H1 (cell line): ENCODE data around the gene OR6C70. TPM values are rescaled to one million over a fixed set of nuclear protein-coding genes. Genes with fewer than 3 reads are reported as not detected.

Source experiments
- CTCF ChIA-PET: fragments of 300-600 bp; sonication (Branson Sonifier 250); formaldehyde crosslinking; loops from one replicate; lab custom pipeline; 2021; ENCODE audit not compliant: partially characterized antibody; lab: Charles Lee
- POLR2A ChIA-PET: fragments of 300-600 bp; sonication (Branson Sonifier 250); formaldehyde crosslinking; loops from one replicate; lab custom pipeline; 2021; ENCODE audit warnings: inconsistent platforms; ENCODE audit not compliant: partially characterized antibody; lab: Charles Lee
- DNase-seq, 2 experiments: peaks; one replicate each; pipeline versions ENCODE4 v3.0.0 to v3.0.0-alpha.2; 2010 to 2022; ENCODE audit warnings: low spot score in 2 of 2, low read depth in 1 of 2, mixed read lengths in 1 of 2
- FAIRE-seq: peaks from 2 replicates; lab custom pipeline; 2011; peaks lifted over from hg19 to GRCh38; lab: Jason Lieb, UNC
- H2AFZ ChIP-seq: 2 replicates; pipeline ENCODE4 v1.8.1; 2012; ENCODE audit warnings: low read length, inconsistent platforms
- H2AK5ac ChIP-seq: 2 replicates; pipeline ENCODE4 v1.6.1; 2013; ENCODE audit warnings: low read depth, low read length
- H2BK120ac ChIP-seq: replicated peaks from 2 replicates; pipeline ENCODE3; 2013; ENCODE audit warnings: low read depth, low read length, inconsistent platforms
- H2BK12ac ChIP-seq: 2 replicates; pipeline ENCODE4 v1.6.1; 2013; ENCODE audit warnings: low read depth, low read length
- H2BK15ac ChIP-seq: 2 replicates; pipeline ENCODE4 v1.6.1; 2013; ENCODE audit warnings: low read length
- H2BK20ac ChIP-seq: 2 replicates; pipeline ENCODE4 v1.6.1; 2013; ENCODE audit warnings: low read length
- H2BK5ac ChIP-seq: 2 replicates; pipeline ENCODE4 v1.6.1; 2013; ENCODE audit warnings: low read depth, low read length
- H3K14ac ChIP-seq: 2 replicates; pipeline ENCODE4 v1.6.1; 2013; ENCODE audit warnings: inconsistent platforms; ENCODE audit not compliant: insufficient read length
- H3K18ac ChIP-seq: 2 replicates; pipeline ENCODE4 v1.6.1; 2013; ENCODE audit warnings: low read length; ENCODE audit errors: extremely low read depth
- H3K23ac ChIP-seq: 2 replicates; pipeline ENCODE4 v1.6.1; 2013; ENCODE audit warnings: inconsistent platforms; ENCODE audit not compliant: insufficient read length
- H3K23me2 ChIP-seq: 2 replicates; pipeline ENCODE4 v1.6.1; 2013; ENCODE audit warnings: low read depth, low read length
- H3K27ac ChIP-seq: 2 replicates; pipeline ENCODE4 v1.6.1; 2011; ENCODE audit warnings: low read depth, low read length, inconsistent platforms
- H3K27me3 ChIP-seq, 4 experiments: replicated peaks in 1 of 4; 1 replicate in 1 of 4; 2 replicates in 3 of 4; pipeline versions ENCODE4 v1.6.1 to v1.8.1; 2011 to 2013; ENCODE audit warnings: low read length in 3 of 4, mild to moderate bottlenecking in 3 of 4, inconsistent platforms in 2 of 4, mixed read lengths in 2 of 4, moderate library complexity in 1 of 4; ENCODE audit not compliant: control insufficient read depth in 3 of 4, insufficient read depth in 3 of 4; ENCODE audit errors: extremely low read depth in 1 of 4
- H3K36me3 ChIP-seq, 4 experiments: 2 replicates each; pipeline versions ENCODE4 v1.6.1 to v1.8.1; 2011 to 2013; ENCODE audit warnings: mild to moderate bottlenecking in 4 of 4, low read length in 3 of 4, moderate library complexity in 2 of 4, control low read depth in 1 of 4, inconsistent platforms in 1 of 4; ENCODE audit not compliant: insufficient read depth in 4 of 4, control insufficient read depth in 2 of 4
- H3K4ac ChIP-seq: replicated peaks from 2 replicates; pipeline ENCODE3; 2013; ENCODE audit warnings: low read length, low read depth, mixed read lengths, inconsistent platforms; ENCODE audit not compliant: insufficient read length
- H3K4me1 ChIP-seq, 4 experiments: replicated peaks in 1 of 4; 1 replicate in 1 of 4; 2 replicates in 3 of 4; pipeline versions ENCODE4 v1.6.1 to v1.8.1; 2011 to 2013; ENCODE audit warnings: low read length in 3 of 4, inconsistent platforms in 2 of 4, mixed read lengths in 1 of 4; ENCODE audit not compliant: insufficient read depth in 4 of 4, control insufficient read depth in 3 of 4
- H3K4me2 ChIP-seq, 2 experiments: 2 replicates each; pipeline versions ENCODE4 v1.6.1 to v1.8.1; 2011 to 2013; ENCODE audit warnings: low read depth in 2 of 2, low read length in 2 of 2, control low read depth in 1 of 2, inconsistent platforms in 1 of 2, mild to moderate bottlenecking in 1 of 2; ENCODE audit not compliant: insufficient read depth in 1 of 2
- H3K4me3 ChIP-seq, 4 experiments: fragments of 200-600, 300-600 bp in 1 of 4; sonication (generic), shearing (Covaris generic), sonication (Bioruptor Twin) in 1 of 4; 2 replicates each; pipeline versions ENCODE4 v1.5.1 to v1.8.1; 2011 to 2016; ENCODE audit warnings: low read length in 4 of 4, low read depth in 3 of 4, control low read depth in 2 of 4, inconsistent platforms in 2 of 4, mild to moderate bottlenecking in 2 of 4, mixed read lengths in 1 of 4, moderate library complexity in 1 of 4; ENCODE audit not compliant: insufficient read depth in 2 of 4; ENCODE audit errors: extremely low read depth in 1 of 4
- H3K56ac ChIP-seq: replicated peaks from 2 replicates; pipeline ENCODE3; 2013; ENCODE audit warnings: low read depth, mild to moderate bottlenecking, mixed read lengths, low read length, inconsistent platforms; ENCODE audit not compliant: insufficient read length
- H3K79me1 ChIP-seq: 2 replicates; pipeline ENCODE4 v1.6.1; 2013; ENCODE audit warnings: low read depth, low read length, control low read depth
- H3K79me2 ChIP-seq, 2 experiments: 2 replicates each; pipeline versions ENCODE4 v1.6.1 to v1.8.1; 2012 to 2013; ENCODE audit warnings: low read length in 2 of 2, mild to moderate bottlenecking in 2 of 2, inconsistent platforms in 1 of 2; ENCODE audit not compliant: insufficient read depth in 2 of 2, control insufficient read depth in 1 of 2
- H3K9ac ChIP-seq, 4 experiments: replicated peaks in 1 of 4; 1 replicate in 1 of 4; 2 replicates in 3 of 4; pipeline versions ENCODE4 v1.6.1 to v1.8.1; 2011 to 2013; ENCODE audit warnings: low read depth in 3 of 4, low read length in 3 of 4, control low read depth in 2 of 4, mild to moderate bottlenecking in 2 of 4, moderate library complexity in 2 of 4, inconsistent platforms in 1 of 4; ENCODE audit errors: extremely low read depth in 1 of 4
- H3K9me3 ChIP-seq, 2 experiments: 2 replicates each; pipeline versions ENCODE4 v1.6.1 to v1.8.1; 2012 to 2013; ENCODE audit warnings: mild to moderate bottlenecking in 2 of 2, moderate library complexity in 2 of 2, control low read depth in 1 of 2, inconsistent platforms in 1 of 2, low read depth in 1 of 2, low read length in 1 of 2, mixed read lengths in 1 of 2; ENCODE audit not compliant: insufficient read depth in 2 of 2
- H4K20me1 ChIP-seq, 2 experiments: replicated peaks in 1 of 2; 2 replicates each; pipeline versions ENCODE3 to v1.8.1; 2011 to 2013; ENCODE audit warnings: inconsistent platforms in 2 of 2, low read length in 2 of 2, mild to moderate bottlenecking in 1 of 2; ENCODE audit not compliant: insufficient read depth in 2 of 2, control insufficient read depth in 1 of 2
- H4K5ac ChIP-seq: 2 replicates; pipeline ENCODE4 v1.6.1; 2013; ENCODE audit warnings: low read length, low read depth, mixed read lengths, inconsistent platforms; ENCODE audit not compliant: insufficient read length
- H4K8ac ChIP-seq: 2 replicates; pipeline ENCODE4 v1.8.0; 2013; ENCODE audit warnings: mild to moderate bottlenecking, moderate library complexity, low read length, inconsistent platforms; ENCODE audit not compliant: insufficient read depth; ENCODE audit errors: extremely low read depth
- H4K91ac ChIP-seq: replicated peaks from 2 replicates; pipeline ENCODE3; 2013; ENCODE audit warnings: low read length, mixed read lengths, inconsistent platforms; ENCODE audit not compliant: insufficient read length
- GABPA ChIP-seq: IDR thresholded peaks from 2 replicates; pipeline ENCODE4 v1.6.1; 2011; ENCODE audit warnings: mild to moderate bottlenecking, low read length, moderate library complexity, borderline replicate concordance; ENCODE audit not compliant: insufficient read depth
- WGBS, 2 experiments: shearing (Covaris generic) in 1 of 2; methylation state at CpG; one replicate each; pipeline versions ENCODE4 v1.1.6 to v1.1.7; 2013 to 2015; ENCODE audit warnings: low lambda C conversion rate in 2 of 2, mixed read lengths in 2 of 2, inconsistent platforms in 1 of 2, low coverage in 1 of 2, missing lambda C conversion rate in 1 of 2; ENCODE audit not compliant: insufficient replicate concordance in 2 of 2, insufficient coverage in 1 of 2, insufficient read length in 1 of 2; ENCODE audit errors: extremely low coverage in 1 of 2, missing lambda C conversion rate in 1 of 2; 5-methylcytosine and 5-hydroxymethylcytosine counted together
- polyA plus RNA-seq, 7 experiments: library from polyadenylated mRNA; depleted of rRNA in 3 of 7; stranded (reverse) in 5 of 7; unstranded in 2 of 7; fragments of >200 nt in 5 of 7; fragments of 200-250 nt in 2 of 7; gene quantifications; 1 replicate in 5 of 7; 2 replicates in 1 of 7; 4 replicates in 1 of 7; pipeline versions ENCODE4 v1.2.1 to v1.2.3, GENCODE V29; 2011 to 2013; ENCODE audit warnings: missing spikeins in 2 of 7, mixed read lengths in 2 of 7
- total RNA-seq: library from RNA; stranded (reverse); fragmentation: NEBNext Ultra II Directional; extraction: Animal tissue kit (Norgen Biotek cat#: 25700); gene quantifications from 2 replicates; pipeline ENCODE4 v1.2.1, GENCODE V29; 2021

The OR6C70 gene
- total and polyA plus RNA-seq, 2 of the 8 experiments (the other 6 are each of a cell fraction or from before 2014, with no cell fraction given) = not detected

GRCh38 chr12:55469291-55469690, 647 bp downstream of the OR6C70 start:
- no peak overlapping the region for H2BK12ac ChIP-seq
- H3K79me2 ChIP-seq = no peaks in the 10 kb centered on the region
- no peak overlapping the region for H2BK120ac ChIP-seq
- H3K18ac ChIP-seq = no peak overlapping the region
- no peak overlapping the region for H2BK5ac ChIP-seq
- H3K4me2 ChIP-seq = no peak overlapping the region
- H2AFZ ChIP-seq = peak overlapping the region; percentile 6; the same call in 1 of the 2 replicates
- H4K20me1 ChIP-seq = no peaks in the 10 kb centered on the region
- H3K4me3 ChIP-seq = no peak overlapping the region
- FAIRE-seq (no peak), DNase-seq (no peak)
- H3K4ac ChIP-seq = no peak overlapping the region
- no peaks in the 10 kb centered on the region for H3K9me3 ChIP-seq
- no peak overlapping the region for H4K5ac ChIP-seq
- WGBS, 2 experiments = 89% methylated on average over 2 of the region's 2 CpGs; no CpG with 5 or more reads in 1 of the 2 experiments
- no peak overlapping the region for H3K23ac ChIP-seq
- no peaks in the 10 kb centered on the region for H3K27me3 ChIP-seq
- no peak overlapping the region for H4K8ac ChIP-seq
- no peak overlapping the region for H3K56ac ChIP-seq
- CTCF ChIA-PET = no interaction called here
- no peak overlapping the region for H2BK20ac ChIP-seq
- no peaks in the 10 kb centered on the region for H3K4me1 ChIP-seq
- no peak overlapping the region for H4K91ac ChIP-seq
- no peaks in the 10 kb centered on the region for H3K36me3 ChIP-seq
- no peak overlapping the region for H3K14ac ChIP-seq
- no peak overlapping the region for H3K9ac ChIP-seq
- no peaks in the 10 kb centered on the region for H3K23me2 ChIP-seq
- H2BK15ac ChIP-seq = no peak overlapping the region
- no peak overlapping the region for H2AK5ac ChIP-seq
- no peaks in the 10 kb centered on the region for H3K79me1 ChIP-seq
- POLR2A ChIA-PET = no interaction called here
- no peak for TF ChIP-seq GABPA
- no peak overlapping the region for H3K27ac ChIP-seq
